ENCODE measurements around the gene HLA-F.

The HLA-F gene

GRCh38 chr6:29752451-29753308 is 29.4 kb downstream of the HLA-F start (continued):
- TF ChIP-seq, protein P1, sequence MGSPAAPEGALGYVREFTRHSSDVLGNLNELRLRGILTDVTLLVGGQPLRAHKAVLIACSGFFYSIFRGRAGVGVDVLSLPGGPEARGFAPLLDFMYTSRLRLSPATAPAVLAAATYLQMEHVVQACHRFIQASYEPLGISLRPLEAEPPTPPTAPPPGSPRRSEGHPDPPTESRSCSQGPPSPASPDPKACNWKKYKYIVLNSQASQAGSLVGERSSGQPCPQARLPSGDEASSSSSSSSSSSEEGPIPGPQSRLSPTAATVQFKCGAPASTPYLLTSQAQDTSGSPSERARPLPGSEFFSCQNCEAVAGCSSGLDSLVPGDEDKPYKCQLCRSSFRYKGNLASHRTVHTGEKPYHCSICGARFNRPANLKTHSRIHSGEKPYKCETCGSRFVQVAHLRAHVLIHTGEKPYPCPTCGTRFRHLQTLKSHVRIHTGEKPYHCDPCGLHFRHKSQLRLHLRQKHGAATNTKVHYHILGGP (tag by site-specific recombination; IDR thresholded peaks at IDR 0.05), result no peak
- TF ChIP-seq, protein P2, sequence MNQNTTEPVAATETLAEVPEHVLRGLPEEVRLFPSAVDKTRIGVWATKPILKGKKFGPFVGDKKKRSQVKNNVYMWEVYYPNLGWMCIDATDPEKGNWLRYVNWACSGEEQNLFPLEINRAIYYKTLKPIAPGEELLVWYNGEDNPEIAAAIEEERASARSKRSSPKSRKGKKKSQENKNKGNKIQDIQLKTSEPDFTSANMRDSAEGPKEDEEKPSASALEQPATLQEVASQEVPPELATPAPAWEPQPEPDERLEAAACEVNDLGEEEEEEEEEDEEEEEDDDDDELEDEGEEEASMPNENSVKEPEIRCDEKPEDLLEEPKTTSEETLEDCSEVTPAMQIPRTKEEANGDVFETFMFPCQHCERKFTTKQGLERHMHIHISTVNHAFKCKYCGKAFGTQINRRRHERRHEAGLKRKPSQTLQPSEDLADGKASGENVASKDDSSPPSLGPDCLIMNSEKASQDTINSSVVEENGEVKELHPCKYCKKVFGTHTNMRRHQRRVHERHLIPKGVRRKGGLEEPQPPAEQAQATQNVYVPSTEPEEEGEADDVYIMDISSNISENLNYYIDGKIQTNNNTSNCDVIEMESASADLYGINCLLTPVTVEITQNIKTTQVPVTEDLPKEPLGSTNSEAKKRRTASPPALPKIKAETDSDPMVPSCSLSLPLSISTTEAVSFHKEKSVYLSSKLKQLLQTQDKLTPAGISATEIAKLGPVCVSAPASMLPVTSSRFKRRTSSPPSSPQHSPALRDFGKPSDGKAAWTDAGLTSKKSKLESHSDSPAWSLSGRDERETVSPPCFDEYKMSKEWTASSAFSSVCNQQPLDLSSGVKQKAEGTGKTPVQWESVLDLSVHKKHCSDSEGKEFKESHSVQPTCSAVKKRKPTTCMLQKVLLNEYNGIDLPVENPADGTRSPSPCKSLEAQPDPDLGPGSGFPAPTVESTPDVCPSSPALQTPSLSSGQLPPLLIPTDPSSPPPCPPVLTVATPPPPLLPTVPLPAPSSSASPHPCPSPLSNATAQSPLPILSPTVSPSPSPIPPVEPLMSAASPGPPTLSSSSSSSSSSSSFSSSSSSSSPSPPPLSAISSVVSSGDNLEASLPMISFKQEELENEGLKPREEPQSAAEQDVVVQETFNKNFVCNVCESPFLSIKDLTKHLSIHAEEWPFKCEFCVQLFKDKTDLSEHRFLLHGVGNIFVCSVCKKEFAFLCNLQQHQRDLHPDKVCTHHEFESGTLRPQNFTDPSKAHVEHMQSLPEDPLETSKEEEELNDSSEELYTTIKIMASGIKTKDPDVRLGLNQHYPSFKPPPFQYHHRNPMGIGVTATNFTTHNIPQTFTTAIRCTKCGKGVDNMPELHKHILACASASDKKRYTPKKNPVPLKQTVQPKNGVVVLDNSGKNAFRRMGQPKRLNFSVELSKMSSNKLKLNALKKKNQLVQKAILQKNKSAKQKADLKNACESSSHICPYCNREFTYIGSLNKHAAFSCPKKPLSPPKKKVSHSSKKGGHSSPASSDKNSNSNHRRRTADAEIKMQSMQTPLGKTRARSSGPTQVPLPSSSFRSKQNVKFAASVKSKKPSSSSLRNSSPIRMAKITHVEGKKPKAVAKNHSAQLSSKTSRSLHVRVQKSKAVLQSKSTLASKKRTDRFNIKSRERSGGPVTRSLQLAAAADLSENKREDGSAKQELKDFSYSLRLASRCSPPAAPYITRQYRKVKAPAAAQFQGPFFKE (tag by site-specific recombination; IDR thresholded peaks at IDR 0.05; ENCODE audit: borderline replicate concordance), result no peak
- TF ChIP-seq, protein P3, sequence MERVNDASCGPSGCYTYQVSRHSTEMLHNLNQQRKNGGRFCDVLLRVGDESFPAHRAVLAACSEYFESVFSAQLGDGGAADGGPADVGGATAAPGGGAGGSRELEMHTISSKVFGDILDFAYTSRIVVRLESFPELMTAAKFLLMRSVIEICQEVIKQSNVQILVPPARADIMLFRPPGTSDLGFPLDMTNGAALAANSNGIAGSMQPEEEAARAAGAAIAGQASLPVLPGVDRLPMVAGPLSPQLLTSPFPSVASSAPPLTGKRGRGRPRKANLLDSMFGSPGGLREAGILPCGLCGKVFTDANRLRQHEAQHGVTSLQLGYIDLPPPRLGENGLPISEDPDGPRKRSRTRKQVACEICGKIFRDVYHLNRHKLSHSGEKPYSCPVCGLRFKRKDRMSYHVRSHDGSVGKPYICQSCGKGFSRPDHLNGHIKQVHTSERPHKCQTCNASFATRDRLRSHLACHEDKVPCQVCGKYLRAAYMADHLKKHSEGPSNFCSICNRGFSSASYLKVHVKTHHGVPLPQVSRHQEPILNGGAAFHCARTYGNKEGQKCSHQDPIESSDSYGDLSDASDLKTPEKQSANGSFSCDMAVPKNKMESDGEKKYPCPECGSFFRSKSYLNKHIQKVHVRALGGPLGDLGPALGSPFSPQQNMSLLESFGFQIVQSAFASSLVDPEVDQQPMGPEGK (tag by site-specific recombination; IDR thresholded peaks at IDR 0.05), result peak; percentile 81; the same call in 1 of the 2 replicates
- TF ChIP-seq PRDM10 (tag by site-specific recombination; IDR thresholded peaks at IDR 0.05), result peak; percentile 57; the same call in 1 of the 2 replicates
- peak; percentile 92 for TF ChIP-seq SP2 (tag by site-specific recombination; IDR thresholded peaks at IDR 0.05)
- TF ChIP-seq ZNF146 (tag by site-specific recombination; IDR thresholded peaks at IDR 0.05), result no peak
- TF ChIP-seq WT1 (tag by site-specific recombination; IDR thresholded peaks at IDR 0.05), result no peak
- TF ChIP-seq TCF7L2 (IDR thresholded peaks at IDR 0.05; ENCODE audit: borderline replicate concordance, low read depth, low read length), result peak; percentile 91
- no peak for TF ChIP-seq ZNF48 (tag by site-specific recombination; IDR thresholded peaks at IDR 0.05)
- no peak for TF ChIP-seq SETDB1 (IDR thresholded peaks at IDR 0.05; ENCODE audit: insufficient read length, low read length)
- TF ChIP-seq ZNF610 (tag by site-specific recombination; IDR thresholded peaks at IDR 0.05; ENCODE audit: borderline replicate concordance), result no peak
- TF ChIP-seq TSHZ1 (tag by site-specific recombination; IDR thresholded peaks at IDR 0.05; ENCODE audit: borderline replicate concordance), result no peak
- no peak for TF ChIP-seq ZNF776 (tag by site-specific recombination; IDR thresholded peaks at IDR 0.05; ENCODE audit: borderline replicate concordance)
- TF ChIP-seq, protein P4, sequence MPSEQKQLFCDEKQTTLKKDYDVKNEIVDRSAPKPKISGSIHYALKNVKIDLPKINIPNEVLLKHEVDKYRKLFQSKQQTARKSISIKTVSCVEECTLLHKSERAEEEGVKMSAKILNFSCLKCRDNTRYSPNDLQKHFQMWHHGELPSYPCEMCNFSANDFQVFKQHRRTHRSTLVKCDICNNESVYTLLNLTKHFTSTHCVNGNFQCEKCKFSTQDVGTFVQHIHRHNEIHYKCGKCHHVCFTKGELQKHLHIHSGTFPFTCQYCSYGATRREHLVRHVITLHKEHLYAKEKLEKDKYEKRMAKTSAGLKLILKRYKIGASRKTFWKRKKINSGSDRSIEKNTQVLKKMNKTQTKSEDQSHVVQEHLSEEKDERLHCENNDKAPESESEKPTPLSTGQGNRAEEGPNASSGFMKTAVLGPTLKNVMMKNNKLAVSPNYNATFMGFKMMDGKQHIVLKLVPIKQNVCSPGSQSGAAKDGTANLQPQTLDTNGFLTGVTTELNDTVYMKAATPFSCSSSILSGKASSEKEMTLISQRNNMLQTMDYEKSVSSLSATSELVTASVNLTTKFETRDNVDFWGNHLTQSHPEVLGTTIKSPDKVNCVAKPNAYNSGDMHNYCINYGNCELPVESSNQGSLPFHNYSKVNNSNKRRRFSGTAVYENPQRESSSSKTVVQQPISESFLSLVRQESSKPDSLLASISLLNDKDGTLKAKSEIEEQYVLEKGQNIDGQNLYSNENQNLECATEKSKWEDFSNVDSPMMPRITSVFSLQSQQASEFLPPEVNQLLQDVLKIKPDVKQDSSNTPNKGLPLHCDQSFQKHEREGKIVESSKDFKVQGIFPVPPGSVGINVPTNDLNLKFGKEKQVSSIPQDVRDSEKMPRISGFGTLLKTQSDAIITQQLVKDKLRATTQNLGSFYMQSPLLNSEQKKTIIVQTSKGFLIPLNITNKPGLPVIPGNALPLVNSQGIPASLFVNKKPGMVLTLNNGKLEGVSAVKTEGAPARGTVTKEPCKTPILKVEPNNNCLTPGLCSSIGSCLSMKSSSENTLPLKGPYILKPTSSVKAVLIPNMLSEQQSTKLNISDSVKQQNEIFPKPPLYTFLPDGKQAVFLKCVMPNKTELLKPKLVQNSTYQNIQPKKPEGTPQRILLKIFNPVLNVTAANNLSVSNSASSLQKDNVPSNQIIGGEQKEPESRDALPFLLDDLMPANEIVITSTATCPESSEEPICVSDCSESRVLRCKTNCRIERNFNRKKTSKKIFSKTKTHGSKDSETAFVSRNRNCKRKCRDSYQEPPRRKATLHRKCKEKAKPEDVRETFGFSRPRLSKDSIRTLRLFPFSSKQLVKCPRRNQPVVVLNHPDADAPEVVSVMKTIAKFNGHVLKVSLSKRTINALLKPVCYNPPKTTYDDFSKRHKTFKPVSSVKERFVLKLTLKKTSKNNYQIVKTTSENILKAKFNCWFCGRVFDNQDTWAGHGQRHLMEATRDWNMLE (tag by site-specific recombination; conservative IDR thresholded peaks at IDR 0.05; ENCODE audit: low read depth), result peak; percentile 32; the same call in 1 of the 2 replicates
